Kidney epithelial cell (primary cell): ENCODE results near the gene APBA1. TPM values are rescaled to one million over a fixed set of nuclear protein-coding genes. Genes with fewer than 3 reads are reported as not detected.

Experiments
- DNase-seq: peaks from one replicate; pipeline ENCODE4 v3.0.0-alpha.2; 2010; ENCODE audit warnings: low read depth
- H3K27me3 ChIP-seq: 2 replicates; pipeline ENCODE4 v1.6.0; 2011; ENCODE audit warnings: low read length; ENCODE audit not compliant: control insufficient read depth, insufficient read depth
- H3K36me3 ChIP-seq: 2 replicates; pipeline ENCODE4 v1.5.1; 2011; ENCODE audit warnings: low read length; ENCODE audit not compliant: control insufficient read depth, insufficient read depth
- H3K4me3 ChIP-seq: 2 replicates; pipeline ENCODE4 v1.5.1; 2011; ENCODE audit warnings: low read depth, mild to moderate bottlenecking, control low read depth, low read length
- total RNA-seq: library from RNA; depleted of rRNA; stranded (reverse); fragments of >200 nt; gene quantifications from 2 replicates; pipeline ENCODE4 v1.2.3, GENCODE V29; 2015
- TF ChIP-seq, protein P1 (sequence below): IDR thresholded peaks from 2 replicates; pipeline ENCODE4 v1.5.1; 2011; ENCODE audit warnings: mild to moderate bottlenecking, moderate library complexity, low read length, control low read depth, inconsistent platforms; ENCODE audit not compliant: insufficient read depth, poor library complexity, severe bottlenecking

Gene APBA1
- total RNA-seq, 1 donor from 2014 or later = 1.1 TPM

DNA sequence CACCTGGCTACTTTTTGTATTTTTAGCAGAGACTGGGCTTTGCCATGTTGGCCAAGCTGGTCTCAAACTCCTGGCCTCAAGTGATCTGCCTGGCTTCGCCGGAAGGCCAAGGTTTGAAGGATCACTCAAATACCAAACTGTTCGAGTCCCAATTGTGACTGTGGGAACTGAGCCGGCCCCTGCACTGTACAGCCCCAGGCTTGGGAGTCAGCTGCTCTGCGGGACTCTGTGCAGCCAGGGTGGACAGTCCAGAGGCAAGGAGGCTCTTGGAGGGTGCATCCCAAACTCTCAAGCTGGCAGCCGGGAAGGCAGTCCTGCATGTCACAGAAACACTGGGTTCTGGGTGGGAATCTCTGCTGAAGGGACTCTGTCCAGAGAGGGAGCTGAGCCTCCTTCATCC, 238.2 kb downstream of the APBA1 start:
- Histone ChIP-seq H3K27me3 (no peaks in the 10 kb centered on the region), H3K36me3 (no peaks in the 10 kb centered on the region), H3K4me3 (no peak overlapping the region)
- DNase-seq = no peak
- TF ChIP-seq, protein P1, sequence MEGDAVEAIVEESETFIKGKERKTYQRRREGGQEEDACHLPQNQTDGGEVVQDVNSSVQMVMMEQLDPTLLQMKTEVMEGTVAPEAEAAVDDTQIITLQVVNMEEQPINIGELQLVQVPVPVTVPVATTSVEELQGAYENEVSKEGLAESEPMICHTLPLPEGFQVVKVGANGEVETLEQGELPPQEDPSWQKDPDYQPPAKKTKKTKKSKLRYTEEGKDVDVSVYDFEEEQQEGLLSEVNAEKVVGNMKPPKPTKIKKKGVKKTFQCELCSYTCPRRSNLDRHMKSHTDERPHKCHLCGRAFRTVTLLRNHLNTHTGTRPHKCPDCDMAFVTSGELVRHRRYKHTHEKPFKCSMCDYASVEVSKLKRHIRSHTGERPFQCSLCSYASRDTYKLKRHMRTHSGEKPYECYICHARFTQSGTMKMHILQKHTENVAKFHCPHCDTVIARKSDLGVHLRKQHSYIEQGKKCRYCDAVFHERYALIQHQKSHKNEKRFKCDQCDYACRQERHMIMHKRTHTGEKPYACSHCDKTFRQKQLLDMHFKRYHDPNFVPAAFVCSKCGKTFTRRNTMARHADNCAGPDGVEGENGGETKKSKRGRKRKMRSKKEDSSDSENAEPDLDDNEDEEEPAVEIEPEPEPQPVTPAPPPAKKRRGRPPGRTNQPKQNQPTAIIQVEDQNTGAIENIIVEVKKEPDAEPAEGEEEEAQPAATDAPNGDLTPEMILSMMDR = no peak

DNA sequence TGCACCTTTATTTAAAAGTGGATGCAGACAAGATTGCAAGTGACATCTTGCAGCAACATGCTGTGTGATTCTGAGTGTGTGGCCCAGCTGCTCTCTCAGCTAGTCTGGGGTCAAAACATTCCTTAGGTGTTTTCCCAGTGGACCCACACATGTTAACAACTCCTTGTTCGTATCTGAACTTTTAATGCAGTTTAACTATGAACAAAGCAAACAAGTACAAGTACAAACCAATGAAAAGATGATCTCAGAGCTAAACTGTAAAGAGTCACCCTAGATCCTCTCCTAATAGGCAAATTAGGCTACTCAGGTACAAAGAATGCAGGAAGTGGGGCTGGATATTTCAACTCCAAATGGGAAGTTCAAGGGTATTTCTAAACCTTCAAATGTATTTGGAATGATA, 238.8 kb downstream of the APBA1 start:
- TF ChIP-seq, protein P1 = no peak
- DNase-seq = no peak
- Histone ChIP-seq H3K36me3 (no peaks in the 10 kb centered on the region), H3K4me3 (no peak overlapping the region), H3K27me3 (no peaks in the 10 kb centered on the region)

DNA sequence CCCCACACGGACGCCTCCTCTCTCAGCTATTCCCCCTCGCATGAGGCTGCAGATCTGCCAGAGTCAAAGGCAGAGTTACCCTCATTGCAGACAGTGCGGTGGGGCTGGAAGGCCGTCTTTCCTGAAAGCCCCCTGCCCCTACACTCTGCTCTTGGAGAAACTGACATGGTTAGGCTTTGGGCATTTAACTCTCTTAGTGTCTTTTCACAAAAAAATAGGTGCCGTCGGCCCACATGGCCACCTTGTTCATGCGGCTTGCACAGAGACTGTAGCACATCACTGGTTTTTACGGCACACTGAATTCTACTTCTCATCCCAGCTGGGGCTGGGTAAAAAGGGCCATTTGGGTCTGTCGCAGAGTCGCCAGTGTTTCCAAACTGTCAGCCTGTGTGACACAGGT, 239.5 kb downstream of the APBA1 start:
- TF ChIP-seq, protein P1 = no peak
- Histone ChIP-seq H3K36me3 (no peaks in the 10 kb centered on the region), H3K4me3 (no peak overlapping the region), H3K27me3 (no peaks in the 10 kb centered on the region)
- DNase-seq = no peak

DNA sequence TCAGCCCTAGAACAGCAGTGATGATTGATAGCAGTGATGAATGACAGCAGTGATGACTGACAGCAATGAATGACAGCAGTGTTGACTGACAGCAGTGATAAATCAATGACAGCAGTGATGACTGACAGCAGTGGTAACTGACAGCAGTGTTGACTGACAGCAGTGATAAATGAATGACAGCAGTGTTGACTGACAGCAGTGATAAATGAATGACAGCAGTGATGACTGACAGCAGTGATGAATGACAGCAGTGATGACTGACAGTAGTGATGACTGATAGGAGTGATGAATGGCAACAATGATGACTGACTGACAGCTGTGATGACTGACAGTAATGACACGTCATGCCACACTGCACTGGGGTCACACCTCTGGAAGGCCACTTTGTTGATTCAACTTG, 240.4 kb downstream of the APBA1 start:
- Histone ChIP-seq H3K27me3 (no peaks in the 10 kb centered on the region), H3K4me3 (no peak overlapping the region), H3K36me3 (no peaks in the 10 kb centered on the region)
- no peak for DNase-seq
- TF ChIP-seq, protein P1 = no peak

DNA sequence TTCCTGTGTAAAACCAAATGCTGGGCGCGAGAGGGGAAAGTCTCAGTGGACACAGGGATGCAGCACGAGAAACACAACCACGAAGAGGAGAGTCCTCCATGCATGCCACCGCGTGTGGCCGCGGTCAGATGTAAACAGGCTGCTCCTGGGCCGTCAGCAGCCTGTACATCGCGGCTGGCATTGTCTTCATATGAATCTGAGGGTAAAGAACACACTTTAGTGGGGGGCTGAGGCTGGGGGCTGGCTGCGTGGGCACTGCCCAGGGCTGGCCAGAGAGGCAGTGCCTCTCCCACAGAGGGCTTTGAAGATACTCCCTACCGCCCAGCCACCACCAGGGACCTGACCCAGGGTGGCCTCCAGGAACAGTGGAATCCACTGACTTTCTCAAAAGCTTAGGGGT, 241.0 kb downstream of the APBA1 start:
- Histone ChIP-seq H3K36me3 (no peaks in the 10 kb centered on the region), H3K4me3 (no peak overlapping the region), H3K27me3 (no peaks in the 10 kb centered on the region)
- no peak for DNase-seq
- TF ChIP-seq, protein P1 = no peak

DNA sequence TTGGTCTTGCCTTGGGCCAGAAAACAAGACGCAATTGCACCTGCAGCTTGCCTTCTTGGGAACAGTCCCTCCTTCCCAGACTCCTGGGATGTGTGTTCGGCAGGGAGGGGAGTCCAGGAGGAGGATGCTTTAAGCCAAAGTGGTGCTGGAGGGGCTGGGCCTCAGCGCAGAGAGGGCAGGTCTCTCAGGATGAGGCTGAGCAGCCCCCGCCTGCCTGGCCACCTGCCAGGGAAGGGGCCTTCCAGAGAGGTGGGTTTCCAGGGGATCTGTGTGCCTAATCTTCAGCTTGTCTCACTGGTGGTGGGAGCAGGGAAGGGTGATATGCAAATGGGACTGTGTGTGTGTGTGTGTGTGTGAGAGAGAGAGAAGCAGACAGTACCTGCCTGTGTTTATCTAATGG, 242.0 kb downstream of the APBA1 start:
- Histone ChIP-seq H3K4me3 (no peak overlapping the region), H3K27me3 (no peaks in the 10 kb centered on the region), H3K36me3 (no peaks in the 10 kb centered on the region)
- TF ChIP-seq, protein P1 = no peak
- DNase-seq = no peak
